DOHH2 (cell line): ENCODE measurements around the gene CTSE.

ENCODE experiments used
- EZH2phosphoT487 ChIP-seq: fragments of 200-600 bp; sonication (generic); IDR thresholded peaks from 2 replicates; pipeline ENCODE4 v1.6.1; 2017; ENCODE audit warnings: borderline replicate concordance, mild to moderate bottlenecking, antibody characterized with exemption, low read length, moderate library complexity, mixed read lengths
- TF ChIP-seq, protein P1 (sequence below): fragments of 200-600 bp; sonication (generic); IDR thresholded peaks from one replicate; pipeline ENCODE4 v1.5.1; 2014; ENCODE audit warnings: antibody characterized with exemption, mild to moderate bottlenecking, low read depth, low read length; ENCODE audit not compliant: poor library complexity, severe bottlenecking

- TF ChIP-seq, protein P1, sequence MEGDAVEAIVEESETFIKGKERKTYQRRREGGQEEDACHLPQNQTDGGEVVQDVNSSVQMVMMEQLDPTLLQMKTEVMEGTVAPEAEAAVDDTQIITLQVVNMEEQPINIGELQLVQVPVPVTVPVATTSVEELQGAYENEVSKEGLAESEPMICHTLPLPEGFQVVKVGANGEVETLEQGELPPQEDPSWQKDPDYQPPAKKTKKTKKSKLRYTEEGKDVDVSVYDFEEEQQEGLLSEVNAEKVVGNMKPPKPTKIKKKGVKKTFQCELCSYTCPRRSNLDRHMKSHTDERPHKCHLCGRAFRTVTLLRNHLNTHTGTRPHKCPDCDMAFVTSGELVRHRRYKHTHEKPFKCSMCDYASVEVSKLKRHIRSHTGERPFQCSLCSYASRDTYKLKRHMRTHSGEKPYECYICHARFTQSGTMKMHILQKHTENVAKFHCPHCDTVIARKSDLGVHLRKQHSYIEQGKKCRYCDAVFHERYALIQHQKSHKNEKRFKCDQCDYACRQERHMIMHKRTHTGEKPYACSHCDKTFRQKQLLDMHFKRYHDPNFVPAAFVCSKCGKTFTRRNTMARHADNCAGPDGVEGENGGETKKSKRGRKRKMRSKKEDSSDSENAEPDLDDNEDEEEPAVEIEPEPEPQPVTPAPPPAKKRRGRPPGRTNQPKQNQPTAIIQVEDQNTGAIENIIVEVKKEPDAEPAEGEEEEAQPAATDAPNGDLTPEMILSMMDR: no peak
- TF ChIP-seq EZH2phosphoT487: no peak
Observed at GRCh38 chr1:206065547-206066145, 42.0 kb upstream of the CTSE start.
